Smooth muscle cell (in vitro differentiated cells): ENCODE measurements around the gene NAALADL2. TPM values are rescaled to one million over a fixed set of nuclear protein-coding genes. Genes with fewer than 3 reads are reported as not detected.

ENCODE experiments used
- DNase-seq: peaks from one replicate; lab custom pipeline; 2025; ENCODE audit not compliant: unreplicated experiment; lab: John Stamatoyannopoulos, UW
- H2AFZ ChIP-seq: fragments of 200-600 bp; sonication (generic); 2 replicates; pipeline ENCODE4 v1.6.0; 2016; ENCODE audit warnings: antibody characterized with exemption, low read depth, mild to moderate bottlenecking
- H3F3A ChIP-seq: fragments of 200-600 bp; sonication (generic); 2 replicates; pipeline ENCODE4 v1.6.0; 2017; ENCODE audit warnings: antibody characterized with exemption, low read depth
- H3K27ac ChIP-seq: fragments of 200-600 bp; sonication (generic); 2 replicates; pipeline ENCODE4 v1.5.1; 2016; ENCODE audit warnings: low read depth, mild to moderate bottlenecking
- H3K27me3 ChIP-seq: fragments of 200-600 bp; sonication (generic); 2 replicates; pipeline ENCODE4 v1.6.1; 2016; ENCODE audit warnings: low read depth, mild to moderate bottlenecking
- H3K36me3 ChIP-seq: fragments of 200-600 bp; sonication (generic); 2 replicates; pipeline ENCODE4 v1.5.1; 2016; ENCODE audit warnings: low read depth
- H3K4me1 ChIP-seq: fragments of 200-600 bp; sonication (generic); 2 replicates; pipeline ENCODE4 v1.5.1; 2016; ENCODE audit warnings: low read depth
- H3K4me2 ChIP-seq: fragments of 200-600 bp; sonication (generic); 2 replicates; pipeline ENCODE4 v1.6.0; 2016; ENCODE audit warnings: mild to moderate bottlenecking
- H3K4me3 ChIP-seq: fragments of 200-600 bp; sonication (generic); 2 replicates; pipeline ENCODE4 v1.5.1; 2016; ENCODE audit warnings: mild to moderate bottlenecking
- H3K79me2 ChIP-seq: fragments of 200-600 bp; sonication (generic); 2 replicates; pipeline ENCODE4 v1.6.0; 2016; ENCODE audit warnings: low read depth, mild to moderate bottlenecking
- H3K9ac ChIP-seq: fragments of 200-600 bp; sonication (generic); 2 replicates; pipeline ENCODE4 v1.6.0; 2016; ENCODE audit warnings: low read depth
- H3K9me3 ChIP-seq: fragments of 200-600 bp; sonication (generic); replicated peaks from 2 replicates; pipeline ENCODE4 v1.5.1; 2016; ENCODE audit warnings: low read depth
- H4K20me1 ChIP-seq: fragments of 200-600 bp; sonication (generic); 2 replicates; pipeline ENCODE4 v1.6.0; 2016; ENCODE audit warnings: low read depth
- WGBS: methylation state at CpG from one replicate; pipeline ENCODE4 v1.1.7; 2016; ENCODE audit warnings: low lambda C conversion rate; 5-methylcytosine and 5-hydroxymethylcytosine counted together
- polyA plus RNA-seq: library from polyadenylated mRNA; unstranded; fragments of >200 nt; fragmentation: Nextera tagmentation; extraction: Ambion mirVana; gene quantifications from 2 replicates; pipeline ENCODE4 v1.2.1, GENCODE V29; 2016
- total RNA-seq: library from RNA; depleted of rRNA; stranded (reverse); fragments of >200 nt; gene quantifications from 2 replicates; pipeline ENCODE4 v1.2.3, GENCODE V29; 2014
- TF ChIP-seq, protein P1 (sequence below): fragments of 200-600 bp; sonication (generic); IDR thresholded peaks from 2 replicates; pipeline ENCODE4 v1.5.1; 2017; ENCODE audit warnings: borderline replicate concordance, mild to moderate bottlenecking, antibody characterized with exemption; ENCODE audit not compliant: insufficient read depth, poor library complexity, severe bottlenecking

The NAALADL2 gene
- total and polyA plus RNA-seq, 2 experiments from 2014 or later = 2.5 to 13.8 TPM

GRCh38 chr3:175381685-175382084 is 522.6 kb downstream of the NAALADL2 start:
- Histone ChIP-seq H3K79me2 (no peaks in the 10 kb centered on the region), H3F3A (no peaks in the 10 kb centered on the region), H3K27me3 (no peaks in the 10 kb centered on the region), H3K9ac (no peak overlapping the region), H3K4me1 (no peaks in the 10 kb centered on the region), H3K9me3 (no peaks in the 10 kb centered on the region), H3K4me2 (no peak overlapping the region), H3K27ac (no peak overlapping the region), H3K4me3 (no peak overlapping the region), H4K20me1 (no peaks in the 10 kb centered on the region), H3K36me3 (no peaks in the 10 kb centered on the region), H2AFZ (no peak overlapping the region)
- DNase-seq = no peak
- TF ChIP-seq, protein P1, sequence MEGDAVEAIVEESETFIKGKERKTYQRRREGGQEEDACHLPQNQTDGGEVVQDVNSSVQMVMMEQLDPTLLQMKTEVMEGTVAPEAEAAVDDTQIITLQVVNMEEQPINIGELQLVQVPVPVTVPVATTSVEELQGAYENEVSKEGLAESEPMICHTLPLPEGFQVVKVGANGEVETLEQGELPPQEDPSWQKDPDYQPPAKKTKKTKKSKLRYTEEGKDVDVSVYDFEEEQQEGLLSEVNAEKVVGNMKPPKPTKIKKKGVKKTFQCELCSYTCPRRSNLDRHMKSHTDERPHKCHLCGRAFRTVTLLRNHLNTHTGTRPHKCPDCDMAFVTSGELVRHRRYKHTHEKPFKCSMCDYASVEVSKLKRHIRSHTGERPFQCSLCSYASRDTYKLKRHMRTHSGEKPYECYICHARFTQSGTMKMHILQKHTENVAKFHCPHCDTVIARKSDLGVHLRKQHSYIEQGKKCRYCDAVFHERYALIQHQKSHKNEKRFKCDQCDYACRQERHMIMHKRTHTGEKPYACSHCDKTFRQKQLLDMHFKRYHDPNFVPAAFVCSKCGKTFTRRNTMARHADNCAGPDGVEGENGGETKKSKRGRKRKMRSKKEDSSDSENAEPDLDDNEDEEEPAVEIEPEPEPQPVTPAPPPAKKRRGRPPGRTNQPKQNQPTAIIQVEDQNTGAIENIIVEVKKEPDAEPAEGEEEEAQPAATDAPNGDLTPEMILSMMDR = no peak
- WGBS = 96% methylated on average over 4 of the region's 4 CpGs

DNA sequence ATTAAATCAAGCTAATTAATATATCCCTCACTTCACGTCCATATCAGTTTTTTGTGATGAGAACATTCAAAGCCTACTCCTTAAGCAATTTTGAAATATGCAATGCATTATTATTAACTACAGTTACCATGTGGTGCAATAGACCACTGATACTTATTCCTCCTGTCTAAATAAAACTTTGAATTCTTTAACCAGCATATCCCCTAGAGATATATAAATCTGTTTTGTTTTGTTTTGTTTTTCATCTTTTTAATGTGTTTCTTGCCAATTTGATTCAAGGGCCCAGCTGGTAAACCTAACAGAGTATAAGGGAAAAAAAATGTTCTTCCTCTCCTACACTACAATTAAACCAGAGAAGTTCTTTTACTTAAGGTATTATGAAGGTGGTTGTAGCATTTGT is 524.2 kb downstream of the NAALADL2 start:
- no peak overlapping the region for H3K9ac ChIP-seq
- no peak overlapping the region for H3K4me3 ChIP-seq
- H4K20me1 ChIP-seq = no peaks in the 10 kb centered on the region
- H3K27me3 ChIP-seq = no peaks in the 10 kb centered on the region
- 96% methylated on average over 1 of the region's 1 CpG for WGBS
- H3K79me2 ChIP-seq = no peaks in the 10 kb centered on the region
- no peaks in the 10 kb centered on the region for H3K4me1 ChIP-seq
- no peak for DNase-seq
- no peak overlapping the region for H3K27ac ChIP-seq
- H3K9me3 ChIP-seq = no peaks in the 10 kb centered on the region
- H2AFZ ChIP-seq = no peak overlapping the region
- TF ChIP-seq, protein P1 = no peak
- H3K36me3 ChIP-seq = no peaks in the 10 kb centered on the region
- H3K4me2 ChIP-seq = no peak overlapping the region
- H3F3A ChIP-seq = no peaks in the 10 kb centered on the region

GRCh38 chr3:175383813-175384212 is 524.7 kb downstream of the NAALADL2 start:
- no peaks in the 10 kb centered on the region for H3K27me3 ChIP-seq
- no peak overlapping the region for H2AFZ ChIP-seq
- DNase-seq = no peak
- no peaks in the 10 kb centered on the region for H3K4me1 ChIP-seq
- no peaks in the 10 kb centered on the region for H3K36me3 ChIP-seq
- H3K9me3 ChIP-seq = no peaks in the 10 kb centered on the region
- H3K4me3 ChIP-seq = no peak overlapping the region
- H3F3A ChIP-seq = no peaks in the 10 kb centered on the region
- TF ChIP-seq, protein P1 = no peak
- no peak overlapping the region for H3K27ac ChIP-seq
- WGBS = 95% methylated on average over 3 of the region's 3 CpGs
- H3K79me2 ChIP-seq = no peaks in the 10 kb centered on the region
- H3K4me2 ChIP-seq = no peak overlapping the region
- H4K20me1 ChIP-seq = no peaks in the 10 kb centered on the region
- H3K9ac ChIP-seq = no peak overlapping the region

- no peak for DNase-seq
- H3K27me3 ChIP-seq = no peaks in the 10 kb centered on the region
- H4K20me1 ChIP-seq = no peaks in the 10 kb centered on the region
- no peaks in the 10 kb centered on the region for H3K9me3 ChIP-seq
- TF ChIP-seq, protein P1 = no peak
- no peak overlapping the region for H2AFZ ChIP-seq
- H3F3A ChIP-seq = no peaks in the 10 kb centered on the region
- H3K4me2 ChIP-seq = no peak overlapping the region
- H3K79me2 ChIP-seq = no peaks in the 10 kb centered on the region
- no peaks in the 10 kb centered on the region for H3K36me3 ChIP-seq
- H3K9ac ChIP-seq = no peak overlapping the region
- no peak overlapping the region for H3K4me3 ChIP-seq
- H3K27ac ChIP-seq = no peak overlapping the region
- no peaks in the 10 kb centered on the region for H3K4me1 ChIP-seq
These were observed 525.4 kb downstream of the NAALADL2 start for GRCh38 chr3:175384569-175384968.
